KMS-11 (cell line): Measurements from ENCODE around the gene IL9.

ENCODE experiments used
- H2AFZ ChIP-seq: fragments of 200-600 bp; sonication (generic); 2 replicates; pipeline ENCODE4 v1.6.1; 2016; ENCODE audit warnings: antibody characterized with exemption, mixed run types, low read depth
- H3K27ac ChIP-seq: fragments of 200-600 bp; sonication (generic); 2 replicates; pipeline ENCODE4 v1.6.1; 2016; ENCODE audit warnings: mild to moderate bottlenecking, mixed run types
- H3K27me3 ChIP-seq: fragments of 200-600 bp; sonication (generic); 2 replicates; pipeline ENCODE4 v1.6.1; 2017; ENCODE audit warnings: mild to moderate bottlenecking, low read depth, mixed run types, moderate library complexity; ENCODE audit not compliant: insufficient read depth
- H3K36me3 ChIP-seq: fragments of 200-600 bp; sonication (generic); 2 replicates; pipeline ENCODE4 v1.6.1; 2017; ENCODE audit warnings: mild to moderate bottlenecking, mixed run types; ENCODE audit not compliant: insufficient read depth
- H3K4me1 ChIP-seq: fragments of 200-600 bp; sonication (generic); 2 replicates; pipeline ENCODE4 v1.6.1; 2016; ENCODE audit warnings: mild to moderate bottlenecking, low read depth, mixed run types; ENCODE audit not compliant: poor library complexity, severe bottlenecking
- H3K4me2 ChIP-seq: fragments of 200-600 bp; sonication (generic); 2 replicates; pipeline ENCODE4 v1.7.0; 2016; ENCODE audit warnings: mild to moderate bottlenecking, mixed run types
- H3K4me3 ChIP-seq: fragments of 200-600 bp; sonication (generic); IDR thresholded peaks from 2 replicates; pipeline ENCODE4 v1.6.1; 2017; ENCODE audit warnings: low read depth, low read length, mixed read lengths; ENCODE audit not compliant: insufficient read depth
- H3K79me2 ChIP-seq: fragments of 200-600 bp; sonication (generic); 2 replicates; pipeline ENCODE4 v1.6.1; 2016; ENCODE audit warnings: low read depth, mixed run types; ENCODE audit not compliant: insufficient read depth
- H3K9ac ChIP-seq: fragments of 200-600 bp; sonication (generic); 2 replicates; pipeline ENCODE4 v1.6.1; 2016; ENCODE audit warnings: mild to moderate bottlenecking, mixed run types
- H4K20me1 ChIP-seq: fragments of 200-600 bp; sonication (generic); 2 replicates; pipeline ENCODE4 v1.6.1; 2016; ENCODE audit warnings: mild to moderate bottlenecking, mixed run types; ENCODE audit not compliant: insufficient read depth
- CTCF ChIP-seq: fragments of 200-600 bp; sonication (generic); conservative IDR thresholded peaks from 2 replicates; pipeline ENCODE4 v1.6.1; 2017; ENCODE audit warnings: low read depth, mild to moderate bottlenecking, antibody characterized with exemption, low read length, moderate library complexity, mixed read lengths

The IL9 gene

GRCh38 chr5:135941711-135942110 is 46.1 kb upstream of the IL9 start:
- no peak for TF ChIP-seq CTCF
- H2AFZ ChIP-seq = no peak overlapping the region
- no peaks in the 10 kb centered on the region for H4K20me1 ChIP-seq
- no peaks in the 10 kb centered on the region for H3K36me3 ChIP-seq
- H3K27me3 ChIP-seq = no peaks in the 10 kb centered on the region
- no peak overlapping the region for H3K9ac ChIP-seq
- no peaks in the 10 kb centered on the region for H3K79me2 ChIP-seq
- no peak overlapping the region for H3K4me2 ChIP-seq
- no peak overlapping the region for H3K27ac ChIP-seq
- H3K4me3 ChIP-seq = no peak overlapping the region
- H3K4me1 ChIP-seq = no peaks in the 10 kb centered on the region

GRCh38 chr5:135937245-135937911 is 41.7 kb upstream of the IL9 start:
- Histone ChIP-seq H3K79me2 (no peaks in the 10 kb centered on the region), H4K20me1 (no peaks in the 10 kb centered on the region), H3K4me3 (no peak overlapping the region), H2AFZ (no peak overlapping the region), H3K9ac (no peak overlapping the region), H3K4me2 (no peak overlapping the region), H3K27ac (no peak overlapping the region), H3K36me3 (no peaks in the 10 kb centered on the region), H3K27me3 (no peaks in the 10 kb centered on the region), H3K4me1 (peaks cover 9% of the 10 kb centered on the region)
- no peak for TF ChIP-seq CTCF

- no peak overlapping the region; the same call in 1 of the 2 replicates for H3K4me2 ChIP-seq
- no peaks in the 10 kb centered on the region for H3K27me3 ChIP-seq
Observed at GRCh38 chr5:135934939-135935338, 39.3 kb upstream of the IL9 start.

GRCh38 chr5:135930949-135931295 is 35.3 kb upstream of the IL9 start:
- H3K27ac ChIP-seq = no peak overlapping the region
- no peaks in the 10 kb centered on the region for H3K27me3 ChIP-seq
- no peaks in the 10 kb centered on the region for H3K79me2 ChIP-seq
- no peaks in the 10 kb centered on the region for H3K36me3 ChIP-seq
- H3K4me2 ChIP-seq = no peak overlapping the region
- H3K4me3 ChIP-seq = no peak overlapping the region
- TF ChIP-seq CTCF = no peak
- no peak overlapping the region for H2AFZ ChIP-seq
- H3K4me1 ChIP-seq = peaks cover 9% of the 10 kb centered on the region
- H3K9ac ChIP-seq = no peak overlapping the region
- no peaks in the 10 kb centered on the region for H4K20me1 ChIP-seq

More at GRCh38 chr5:135934939-135935338, 39.3 kb upstream of the IL9 start:
- no peaks in the 10 kb centered on the region for H3K79me2 ChIP-seq
- no peak overlapping the region for H2AFZ ChIP-seq
- H4K20me1 ChIP-seq = no peaks in the 10 kb centered on the region
- TF ChIP-seq CTCF = no peak
- no peak overlapping the region for H3K27ac ChIP-seq
- no peak overlapping the region; the same call in 1 of the 2 replicates for H3K9ac ChIP-seq
- H3K4me3 ChIP-seq = no peak overlapping the region
- H3K36me3 ChIP-seq = no peaks in the 10 kb centered on the region
- H3K4me1 ChIP-seq = peaks cover 9% of the 10 kb centered on the region
